Upper lobe of right lung (tissue), 1 donor: Measurements from ENCODE around the gene EVI2A. TPM values are rescaled to one million over a fixed set of nuclear protein-coding genes. Genes with fewer than 3 reads are reported as not detected.
A peak's percentile ranks its signal among the peaks of the same experiment; 100 is the strongest.

ENCODE experiments used
- ATAC-seq: fragments of 200-7000 bp; cut with Tn5 transposase; one replicate; pipeline ENCODE4 v1.9.1; 2020; ENCODE audit warnings: mild to moderate bottlenecking, moderate library complexity
- DNase-seq: peaks from one replicate; pipeline ENCODE4 v3.0.0-alpha.2; 2020
- H3K27ac ChIP-seq: fragments of 200-600 bp; one replicate; pipeline ENCODE4 v1.8.0; 2022
- H3K27me3 ChIP-seq: fragments of 200-600 bp; one replicate; pipeline ENCODE4 v1.8.0; 2022; ENCODE audit warnings: mild to moderate bottlenecking
- H3K36me3 ChIP-seq: fragments of 200-600 bp; one replicate; pipeline ENCODE4 v1.8.0; 2022
- H3K4me1 ChIP-seq: fragments of 200-600 bp; one replicate; pipeline ENCODE4 v1.8.0; 2022
- H3K4me3 ChIP-seq: fragments of 200-600 bp; one replicate; pipeline ENCODE4 v1.8.0; 2022; ENCODE audit warnings: mild to moderate bottlenecking
- H3K9me3 ChIP-seq: fragments of 200-600 bp; one replicate; pipeline ENCODE4 v1.8.0; 2022
- intact Hi-C: fragments of 100-400 bp; cut with DNase I; formaldehyde crosslinking; loops from one replicate; pipeline ENCODE4 v1.11.0; 2022
- total RNA-seq: library from RNA; stranded (reverse); fragmentation: NEBNext Ultra II Directional; extraction: Animal tissue kit (Norgen Biotek cat#: 25700); gene quantifications from one replicate; pipeline ENCODE4 v1.2.1, GENCODE V29; 2021
- TF ChIP-seq, protein P1 (sequence below): fragments of 200-600 bp; IDR thresholded peaks from one replicate; pipeline ENCODE4 v1.8.0; 2022; ENCODE audit warnings: antibody characterized with exemption
- donor health status: DM: no; HTN: yes; CAD: no; lungs with severe emphysema.

The EVI2A gene
- total RNA-seq, 1 donor from 2014 or later = 38.2 TPM

GRCh38 chr17:31310886-31311285, 10.5 kb downstream of the EVI2A start:
- DNase-seq (no peak), ATAC-seq (no peak)
- Histone ChIP-seq H3K27ac (peak overlapping the region; percentile 81), H3K27me3 (no peaks in the 10 kb centered on the region), H3K9me3 (no peaks in the 10 kb centered on the region), H3K4me1 (no peaks in the 10 kb centered on the region), H3K36me3 (no peaks in the 10 kb centered on the region), H3K4me3 (peak overlapping the region; percentile 39)
- TF ChIP-seq, protein P1, sequence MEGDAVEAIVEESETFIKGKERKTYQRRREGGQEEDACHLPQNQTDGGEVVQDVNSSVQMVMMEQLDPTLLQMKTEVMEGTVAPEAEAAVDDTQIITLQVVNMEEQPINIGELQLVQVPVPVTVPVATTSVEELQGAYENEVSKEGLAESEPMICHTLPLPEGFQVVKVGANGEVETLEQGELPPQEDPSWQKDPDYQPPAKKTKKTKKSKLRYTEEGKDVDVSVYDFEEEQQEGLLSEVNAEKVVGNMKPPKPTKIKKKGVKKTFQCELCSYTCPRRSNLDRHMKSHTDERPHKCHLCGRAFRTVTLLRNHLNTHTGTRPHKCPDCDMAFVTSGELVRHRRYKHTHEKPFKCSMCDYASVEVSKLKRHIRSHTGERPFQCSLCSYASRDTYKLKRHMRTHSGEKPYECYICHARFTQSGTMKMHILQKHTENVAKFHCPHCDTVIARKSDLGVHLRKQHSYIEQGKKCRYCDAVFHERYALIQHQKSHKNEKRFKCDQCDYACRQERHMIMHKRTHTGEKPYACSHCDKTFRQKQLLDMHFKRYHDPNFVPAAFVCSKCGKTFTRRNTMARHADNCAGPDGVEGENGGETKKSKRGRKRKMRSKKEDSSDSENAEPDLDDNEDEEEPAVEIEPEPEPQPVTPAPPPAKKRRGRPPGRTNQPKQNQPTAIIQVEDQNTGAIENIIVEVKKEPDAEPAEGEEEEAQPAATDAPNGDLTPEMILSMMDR = no peak
- intact Hi-C loops = no loop called here

GRCh38 chr17:31310260-31310659, 11.2 kb downstream of the EVI2A start:
- Histone ChIP-seq H3K4me1 (no peaks in the 10 kb centered on the region), H3K9me3 (no peaks in the 10 kb centered on the region), H3K27me3 (no peaks in the 10 kb centered on the region), H3K4me3 (peak overlapping the region; percentile 39), H3K36me3 (no peaks in the 10 kb centered on the region), H3K27ac (peak overlapping the region; percentile 81)
- TF ChIP-seq, protein P1 = no peak
- intact Hi-C loops = no loop called here
- DNase-seq (no peak), ATAC-seq (peak; percentile 16)

GRCh38 chr17:31309556-31309955, 11.9 kb downstream of the EVI2A start:
- intact Hi-C loops = no loop called here
- Histone ChIP-seq H3K9me3 (no peaks in the 10 kb centered on the region), H3K27ac (peak overlapping the region; percentile 81), H3K4me3 (peak overlapping the region; percentile 39), H3K36me3 (no peaks in the 10 kb centered on the region), H3K27me3 (no peaks in the 10 kb centered on the region), H3K4me1 (no peaks in the 10 kb centered on the region)
- DNase-seq = no peak
- TF ChIP-seq, protein P1 = no peak
- ATAC-seq = peak; percentile 74

- H3K27ac ChIP-seq = peak overlapping the region; percentile 71
- DNase-seq (no peak), ATAC-seq (peak; percentile 69)
- TF ChIP-seq, protein P1 = no peak
- no peaks in the 10 kb centered on the region for H3K27me3 ChIP-seq
- H3K4me1 ChIP-seq = no peaks in the 10 kb centered on the region
- no peaks in the 10 kb centered on the region for H3K36me3 ChIP-seq
- H3K4me3 ChIP-seq = peak overlapping the region; percentile 14
- intact Hi-C loops = no loop called here
- no peaks in the 10 kb centered on the region for H3K9me3 ChIP-seq
Measured at GRCh38 chr17:31308372-31309334, 12.8 kb downstream of the EVI2A start.

- no peak overlapping the region for H3K4me3 ChIP-seq
- no peak overlapping the region for H3K27ac ChIP-seq
- ATAC-seq (no peak), DNase-seq (no peak)
- H3K4me1 ChIP-seq = no peaks in the 10 kb centered on the region
- no peaks in the 10 kb centered on the region for H3K27me3 ChIP-seq
- no peaks in the 10 kb centered on the region for H3K36me3 ChIP-seq
- intact Hi-C loops = no loop called here
- no peaks in the 10 kb centered on the region for H3K9me3 ChIP-seq
- TF ChIP-seq, protein P1 = no peak
Measured at GRCh38 chr17:31307640-31308039, 13.8 kb downstream of the EVI2A start.
